ENCODE results near the gene ARL6. TPM values are rescaled to one million over a fixed set of nuclear protein-coding genes. Genes with fewer than 3 reads are reported as not detected.

The ARL6 gene
- total RNA-seq, 1 experiment from 2014 or later = 7.1 TPM

DNA sequence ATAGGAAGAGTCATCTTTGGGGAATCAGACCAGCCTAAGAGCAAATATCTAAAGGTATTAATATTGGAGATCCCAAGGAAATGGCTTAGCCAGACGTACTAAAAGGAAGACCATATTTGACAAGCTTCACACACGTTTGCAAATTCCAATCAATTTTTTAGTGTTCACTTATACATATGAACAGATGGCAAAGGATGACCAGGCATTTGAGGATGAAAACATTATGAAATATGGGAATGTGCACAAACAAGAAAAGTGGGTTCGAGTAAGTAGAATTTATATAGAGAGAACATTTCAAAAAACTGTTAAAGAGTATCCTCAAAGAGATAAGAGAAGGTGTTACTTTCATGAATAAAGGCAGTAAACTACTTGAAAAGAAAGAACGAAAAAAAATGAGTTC lies 31.4 kb downstream of the ARL6 start:
- H3K4me2 ChIP-seq (ENCODE audit: insufficient read depth, insufficient read length, low read length) = no peak overlapping the region
- H4K5ac ChIP-seq (ENCODE audit: insufficient read length, low read depth, low read length) = no peak overlapping the region
- no peak overlapping the region for H3K14ac ChIP-seq (ENCODE audit: insufficient read depth, low read length)
- H2BK5ac ChIP-seq (ENCODE audit: insufficient read length, low read length) = no peak overlapping the region
- no peaks in the 10 kb centered on the region for H3K9me3 ChIP-seq (ENCODE audit: control insufficient read depth, low read depth, low read length)
- no peak overlapping the region for H4K8ac ChIP-seq (replicated peaks; ENCODE audit: insufficient read length, low read depth, low read length)
- no peak overlapping the region for H2AK5ac ChIP-seq (ENCODE audit: insufficient read length, low read length)
- H3K18ac ChIP-seq (ENCODE audit: insufficient read length, low read depth, low read length) = no peak overlapping the region
- H3K4me1 ChIP-seq (ENCODE audit: insufficient read depth, low read length) = no peaks in the 10 kb centered on the region
- H3K23me2 ChIP-seq (ENCODE audit: insufficient read length, low read depth, low read length, poor library complexity, severe bottlenecking) = no peaks in the 10 kb centered on the region
- H2AFZ ChIP-seq (ENCODE audit: low read length) = no peak overlapping the region
- H3K23ac ChIP-seq (ENCODE audit: insufficient read length, low read depth, low read length) = no peak overlapping the region
- H3K27ac ChIP-seq (ENCODE audit: insufficient read length, low read depth, low read length) = no peak overlapping the region
- no peaks in the 10 kb centered on the region for H3K27me3 Mint-ChIP-seq (ENCODE audit: low read depth)
- H3K79me2 ChIP-seq (ENCODE audit: insufficient read depth, low read length) = no peaks in the 10 kb centered on the region
- H3K4me1 Mint-ChIP-seq = no peaks in the 10 kb centered on the region
- no peaks in the 10 kb centered on the region for H3K9me3 Mint-ChIP-seq
- H3K4ac ChIP-seq (ENCODE audit: low read depth, low read length) = no peak overlapping the region
- H4K20me1 ChIP-seq (ENCODE audit: control insufficient read depth, insufficient read depth, insufficient read length) = no peaks in the 10 kb centered on the region
- H2BK12ac ChIP-seq (ENCODE audit: insufficient read length, low read depth, low read length) = no peak overlapping the region
- no peaks in the 10 kb centered on the region for H3K27me3 ChIP-seq (ENCODE audit: insufficient read depth, low read length)
- H3T11ph ChIP-seq (ENCODE audit: low read length) = no peak overlapping the region
- no peaks in the 10 kb centered on the region for H3K79me1 ChIP-seq (ENCODE audit: insufficient read depth, low read depth, low read length, poor library complexity, severe bottlenecking)
- TF ChIP-seq, protein P1, sequence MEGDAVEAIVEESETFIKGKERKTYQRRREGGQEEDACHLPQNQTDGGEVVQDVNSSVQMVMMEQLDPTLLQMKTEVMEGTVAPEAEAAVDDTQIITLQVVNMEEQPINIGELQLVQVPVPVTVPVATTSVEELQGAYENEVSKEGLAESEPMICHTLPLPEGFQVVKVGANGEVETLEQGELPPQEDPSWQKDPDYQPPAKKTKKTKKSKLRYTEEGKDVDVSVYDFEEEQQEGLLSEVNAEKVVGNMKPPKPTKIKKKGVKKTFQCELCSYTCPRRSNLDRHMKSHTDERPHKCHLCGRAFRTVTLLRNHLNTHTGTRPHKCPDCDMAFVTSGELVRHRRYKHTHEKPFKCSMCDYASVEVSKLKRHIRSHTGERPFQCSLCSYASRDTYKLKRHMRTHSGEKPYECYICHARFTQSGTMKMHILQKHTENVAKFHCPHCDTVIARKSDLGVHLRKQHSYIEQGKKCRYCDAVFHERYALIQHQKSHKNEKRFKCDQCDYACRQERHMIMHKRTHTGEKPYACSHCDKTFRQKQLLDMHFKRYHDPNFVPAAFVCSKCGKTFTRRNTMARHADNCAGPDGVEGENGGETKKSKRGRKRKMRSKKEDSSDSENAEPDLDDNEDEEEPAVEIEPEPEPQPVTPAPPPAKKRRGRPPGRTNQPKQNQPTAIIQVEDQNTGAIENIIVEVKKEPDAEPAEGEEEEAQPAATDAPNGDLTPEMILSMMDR (conservative IDR thresholded peaks at IDR 0.05) = no peak
- no peak overlapping the region for H2BK15ac ChIP-seq (ENCODE audit: low read depth, low read length)
- WGBS (ENCODE audit: extremely low coverage, insufficient read length, low lambda C conversion rate) = 100% methylated on average over 1 of the region's 4 CpGs
- no peak overlapping the region for H3K4me3 Mint-ChIP-seq
- no peak overlapping the region for H2BK20ac ChIP-seq (ENCODE audit: low read depth, low read length, poor library complexity, severe bottlenecking)
- no peak for DNase-seq
- H3K56ac ChIP-seq (ENCODE audit: insufficient read length, low read depth, low read length) = no peak overlapping the region
- no peak overlapping the region for H2BK120ac ChIP-seq (ENCODE audit: low read depth, low read length, poor library complexity, severe bottlenecking)
- H3K27ac Mint-ChIP-seq = no peak overlapping the region
- no peak overlapping the region for H4K91ac ChIP-seq (ENCODE audit: insufficient read length, low read depth, low read length)
- H3K36me3 Mint-ChIP-seq (ENCODE audit: insufficient read depth in 1 of 3, low read depth in 3 of 3) = no peaks in the 10 kb centered on the region; a peak in 1 of 7 replicates
- H3K9ac ChIP-seq (ENCODE audit: extremely low read depth, insufficient read length, low read length) = no peak overlapping the region
